ENCODE data around the gene EHD2.

The EHD2 gene

GRCh38 chr19:47691090-47691489, 22.1 kb upstream of the EHD2 start:
- DNase-seq = no peak

- DNase-seq = no peak
Measured at GRCh38 chr19:47691782-47692181, 21.4 kb upstream of the EHD2 start.

GRCh38 chr19:47693489-47693888, 19.7 kb upstream of the EHD2 start:
- DNase-seq = no peak

- DNase-seq = no peak
Measured at GRCh38 chr19:47693903-47694302, 19.3 kb upstream of the EHD2 start.

- DNase-seq = no peak
Measured at GRCh38 chr19:47694466-47695273, 18.6 kb upstream of the EHD2 start.

GRCh38 chr19:47695533-47696262, 17.5 kb upstream of the EHD2 start:
- no peak for DNase-seq

- no peak for DNase-seq
Measured at GRCh38 chr19:47696635-47697034, 16.6 kb upstream of the EHD2 start.

- peak in 53 of 56 donors; percentile 29 to 88 (median 73) for DNase-seq
Measured at GRCh38 chr19:47697863-47698609, 15.2 kb upstream of the EHD2 start.

- no peak for DNase-seq
Measured at GRCh38 chr19:47698631-47699359, 14.4 kb upstream of the EHD2 start.

- peak in 23 of 56 donors; percentile 1 to 49 (median 8) for DNase-seq
Measured at GRCh38 chr19:47699360-47699917, 13.8 kb upstream of the EHD2 start.

GRCh38 chr19:47700934-47701716, 12.1 kb upstream of the EHD2 start:
- DNase-seq = no peak

- no peak for DNase-seq
Measured at GRCh38 chr19:47701717-47702552, 11.3 kb upstream of the EHD2 start.

GRCh38 chr19:47702671-47703070, 10.6 kb upstream of the EHD2 start:
- DNase-seq = no peak

- no peak for DNase-seq
Measured at GRCh38 chr19:47703301-47703700, 9.9 kb upstream of the EHD2 start.

- DNase-seq = no peak
Measured at GRCh38 chr19:47704024-47704423, 9.2 kb upstream of the EHD2 start.

GRCh38 chr19:47704656-47705055, 8.6 kb upstream of the EHD2 start:
- DNase-seq = no peak

- DNase-seq = peak in 45 of 56 donors; percentile 2 to 79 (median 39)
Measured at GRCh38 chr19:47707135-47707925, 5.9 kb upstream of the EHD2 start.

GRCh38 chr19:47711652-47712242, 1.5 kb upstream of the EHD2 start:
- no peak for DNase-seq
